DMS 273 (cell line): ENCODE measurements around the gene TTC22.
A peak's percentile ranks its signal among the peaks of the same experiment; 100 is the strongest.

Experiments
- DNase-seq: peaks from one replicate; lab custom pipeline; 2025; ENCODE audit not compliant: unreplicated experiment; lab: John Stamatoyannopoulos, UW

TTC22 gene

DNA sequence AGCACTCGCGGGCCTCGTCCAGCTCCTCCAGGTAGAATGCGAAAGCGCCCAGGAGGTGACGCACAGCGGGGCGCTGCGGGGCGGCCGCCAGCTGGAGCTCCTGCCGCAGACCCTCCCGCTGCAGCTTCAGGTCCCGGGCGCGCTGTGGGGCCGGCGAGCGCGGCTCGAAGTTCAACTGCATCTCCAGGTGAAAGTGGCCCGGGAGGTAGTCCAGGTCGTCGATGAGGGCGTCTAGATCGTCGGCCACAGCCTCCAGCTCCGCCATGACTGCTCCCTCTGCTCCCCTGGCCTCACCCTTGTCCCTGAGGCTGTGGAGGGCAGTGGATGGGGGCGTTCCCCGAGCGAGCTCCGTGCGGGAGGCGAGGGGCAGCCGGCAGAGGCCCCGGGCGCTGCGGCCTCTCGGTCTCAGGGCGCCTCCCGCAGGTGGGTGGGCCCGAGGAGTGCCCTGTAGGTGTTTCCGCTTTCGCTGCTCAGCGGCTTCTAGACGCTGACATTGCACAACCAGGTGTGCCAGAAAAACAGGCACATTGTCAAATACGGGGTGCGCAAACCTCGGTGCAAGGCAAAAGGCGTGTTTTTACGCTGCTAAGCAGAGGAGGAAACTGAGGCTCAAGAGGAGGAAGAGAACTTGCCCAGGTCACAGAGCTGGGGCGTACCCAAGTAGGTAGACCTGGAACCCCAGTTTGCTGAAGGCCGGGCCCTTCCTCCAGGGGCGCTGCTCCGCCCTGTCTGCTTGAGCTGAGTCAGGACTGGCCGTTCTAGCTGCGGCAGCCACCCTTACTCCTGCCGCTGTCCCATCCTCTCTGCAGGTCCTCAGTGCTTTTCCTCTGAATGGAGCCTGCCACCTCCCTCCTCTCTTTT lies at the start of gene TTC22:
TSS of gene TTC22 (minus strand) at position 425 of the 861 bp plus-strand sequence. CDS start at position 265, 160 bp downstream.
- DNase-seq, result peak; percentile 55

DNA sequence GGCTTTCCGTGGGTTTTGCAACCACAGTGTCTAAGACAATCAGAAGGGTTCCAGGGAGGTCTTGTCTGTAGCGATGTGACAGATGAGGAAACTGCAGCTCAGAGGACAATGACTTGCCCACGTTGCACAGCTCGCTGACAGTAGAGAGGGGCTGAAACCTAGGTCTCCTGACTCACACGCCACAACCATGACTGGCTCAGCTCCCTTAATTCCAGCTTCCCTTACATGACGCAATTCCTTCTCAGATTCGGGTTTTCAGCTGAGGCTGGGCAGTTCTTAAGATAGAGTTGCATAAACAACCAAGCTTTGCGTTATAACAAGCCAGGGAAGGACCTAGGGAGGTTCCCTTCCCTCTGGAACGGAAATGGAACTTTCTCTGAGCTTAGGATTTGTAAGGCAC lies 49.6 kb upstream of the TTC22 start:
- DNase-seq, result no peak

DNA sequence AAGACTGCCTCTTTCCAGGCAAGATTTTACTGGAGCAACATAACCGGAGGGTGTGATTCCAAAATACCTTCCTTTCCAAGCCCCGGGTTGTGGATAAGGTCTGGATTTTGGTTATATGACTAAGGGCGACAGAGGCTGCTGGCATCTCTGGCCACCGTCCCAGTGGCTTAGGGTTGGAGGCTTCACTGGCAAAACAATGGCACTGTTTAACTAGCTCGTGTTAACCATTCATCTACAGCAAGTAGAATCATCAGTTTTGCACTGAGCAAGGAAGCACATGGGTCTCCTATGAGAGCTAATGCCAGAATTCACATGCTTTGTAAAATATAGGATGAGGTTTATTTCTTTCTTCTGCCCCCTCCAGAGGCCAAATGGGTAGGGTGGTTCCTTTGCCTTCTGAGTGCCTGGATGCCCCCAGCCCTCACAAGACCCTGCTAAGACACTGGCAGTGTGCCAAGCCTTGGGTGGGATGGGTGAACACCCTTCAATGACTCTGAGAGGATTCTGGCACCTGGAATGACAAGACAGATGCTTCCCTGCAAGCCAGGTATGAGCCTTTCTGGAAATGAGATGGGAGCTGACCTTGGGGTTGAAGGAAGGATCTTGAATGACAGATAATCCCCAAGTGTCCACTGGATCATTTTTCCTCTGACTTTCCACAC lies 49.1 kb upstream of the TTC22 start:
- no peak for DNase-seq

DNA sequence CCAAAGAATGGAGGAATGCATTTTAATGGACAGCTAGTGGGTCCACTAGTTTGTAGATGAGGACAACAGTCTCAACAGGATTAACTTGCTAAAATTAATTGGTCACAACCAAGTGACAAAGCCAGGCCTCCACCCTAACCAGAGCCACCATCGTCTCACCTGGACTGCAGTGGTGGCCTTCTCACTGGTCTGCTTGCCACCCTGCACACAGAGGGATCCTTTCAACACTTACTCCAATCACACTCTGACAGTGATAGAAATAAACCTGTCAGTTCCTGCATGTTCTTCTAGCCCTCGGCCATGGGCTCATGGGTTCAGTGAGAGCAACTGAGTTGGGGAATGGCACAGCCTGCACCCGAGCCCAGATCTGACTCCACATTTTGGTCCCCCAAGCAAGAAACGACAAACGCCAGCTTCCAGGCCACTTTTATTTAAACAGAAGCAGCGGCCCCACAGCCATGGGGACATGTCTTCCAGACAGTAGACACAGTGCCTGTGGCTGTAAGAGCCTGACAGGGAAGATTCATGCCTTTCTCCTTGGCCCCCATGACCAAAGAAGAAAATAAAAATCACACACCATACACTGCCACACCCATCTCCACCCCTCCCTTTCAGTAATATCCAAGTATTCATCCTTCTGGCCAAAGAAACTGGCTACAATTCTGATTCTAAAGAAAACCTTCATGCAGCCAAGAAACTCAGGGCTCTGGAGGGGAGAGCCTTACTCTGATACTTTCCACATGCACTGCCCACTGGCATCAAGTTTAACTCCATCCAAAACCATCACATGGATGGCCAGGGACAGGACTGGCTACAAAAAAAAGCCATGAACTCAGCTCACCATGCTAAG lies 48.3 kb upstream of the TTC22 start:
- no peak for DNase-seq

DNA sequence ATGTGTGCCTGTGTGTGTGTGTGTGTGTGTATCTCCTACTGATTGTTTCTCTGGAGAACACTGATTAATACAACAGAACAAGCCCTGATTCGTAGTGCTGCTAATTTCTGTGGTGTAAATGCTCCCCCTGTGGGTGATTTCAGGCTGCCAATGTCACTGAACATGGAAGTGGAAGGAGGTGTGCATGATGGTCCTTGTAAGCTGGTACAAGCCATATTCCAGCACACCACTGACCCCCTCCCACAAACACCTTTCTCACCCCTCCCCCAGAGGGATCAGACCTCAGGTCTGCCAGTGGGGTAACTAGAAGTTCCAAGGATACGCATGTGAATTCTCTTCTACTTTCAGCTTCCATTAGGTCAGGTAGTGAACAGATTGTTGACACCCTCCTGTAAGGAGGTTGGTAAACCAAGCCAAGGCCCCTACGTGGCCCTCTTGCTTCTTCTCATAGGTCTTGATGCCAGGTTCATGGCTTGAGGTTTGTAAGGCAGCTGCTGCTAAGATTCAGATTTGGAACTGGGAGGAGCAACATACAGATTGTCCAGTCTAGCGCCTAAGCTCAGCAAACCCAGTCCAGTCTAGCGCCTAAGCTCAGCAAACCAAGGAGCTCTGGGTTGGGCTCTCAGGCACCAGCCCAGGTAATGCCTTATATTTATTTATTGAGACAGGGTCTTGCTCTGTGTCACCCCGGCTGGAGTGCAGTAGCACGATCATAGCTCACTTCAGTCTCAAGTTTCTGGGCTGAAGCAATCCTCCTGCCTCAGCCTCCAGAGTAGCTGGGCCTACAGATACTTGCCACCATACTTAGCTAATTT lies 47.2 kb upstream of the TTC22 start:
- peak; percentile 25 for DNase-seq

DNA sequence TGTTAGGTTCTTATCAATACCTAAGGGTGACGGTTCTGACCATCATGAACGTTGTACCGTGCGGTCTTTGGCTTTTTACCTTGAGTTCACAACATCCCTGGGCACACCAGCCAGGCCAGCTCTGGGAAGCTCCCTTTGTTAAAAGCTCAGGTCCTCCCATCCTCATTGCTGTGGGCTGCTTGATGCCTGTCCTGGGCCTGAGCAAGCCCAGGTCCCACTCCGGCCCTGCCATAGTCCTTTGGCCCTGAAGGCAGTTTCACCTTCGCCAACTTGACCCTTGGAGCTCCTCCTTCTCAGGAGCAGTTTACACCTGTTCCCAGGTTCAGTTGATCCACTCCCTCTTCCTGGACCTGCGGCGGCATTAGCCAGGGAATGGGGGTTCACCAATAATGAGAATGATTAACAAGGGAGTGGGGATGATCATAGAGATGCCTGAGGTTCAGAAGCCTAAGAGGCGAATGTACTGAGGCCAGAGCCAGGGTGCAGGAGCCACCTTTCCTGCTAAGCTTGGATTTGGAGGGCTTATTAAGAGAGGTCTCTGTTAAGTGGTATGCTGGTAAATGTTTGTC lies 45.7 kb upstream of the TTC22 start:
- DNase-seq, result no peak

DNA sequence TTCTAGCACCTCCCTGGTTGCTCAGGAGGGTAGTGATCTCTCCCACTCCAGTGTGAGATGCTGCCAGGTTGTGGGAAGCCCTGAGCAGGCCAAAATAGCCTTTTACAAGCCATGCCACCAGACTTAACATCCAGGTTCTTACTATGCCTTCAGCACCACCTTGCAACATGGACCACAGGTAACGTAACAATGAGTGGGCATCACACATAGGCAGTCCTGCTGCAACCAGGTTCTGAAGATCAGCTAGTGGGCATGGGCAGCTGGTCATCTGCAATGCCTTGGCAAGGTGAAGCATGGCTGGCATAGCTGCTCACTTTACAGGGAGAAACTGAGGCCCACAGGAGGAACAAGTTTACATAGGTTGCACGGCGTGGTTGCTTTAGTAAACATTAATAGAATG lies 45.2 kb upstream of the TTC22 start:
- no peak for DNase-seq

DNA sequence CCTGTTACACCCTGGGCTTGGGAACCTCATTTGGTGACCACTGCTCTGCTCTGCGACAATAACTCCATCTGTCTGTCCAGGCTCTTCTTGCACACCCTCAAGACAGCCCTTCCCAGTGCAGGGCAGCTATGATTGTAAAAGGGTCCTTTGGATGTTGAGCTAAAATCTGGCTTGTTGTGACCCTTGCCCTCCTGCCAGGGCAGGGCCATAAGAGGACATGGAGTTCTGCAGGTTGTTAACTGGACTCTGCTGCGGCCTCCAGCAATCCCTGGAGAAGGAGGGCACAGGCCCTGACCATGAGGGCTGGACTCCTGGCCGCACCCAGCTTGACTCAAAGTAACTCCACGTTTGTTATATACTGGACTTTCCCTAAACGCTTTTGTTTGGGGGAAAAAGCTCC lies 44.6 kb upstream of the TTC22 start:
- no peak for DNase-seq

DNA sequence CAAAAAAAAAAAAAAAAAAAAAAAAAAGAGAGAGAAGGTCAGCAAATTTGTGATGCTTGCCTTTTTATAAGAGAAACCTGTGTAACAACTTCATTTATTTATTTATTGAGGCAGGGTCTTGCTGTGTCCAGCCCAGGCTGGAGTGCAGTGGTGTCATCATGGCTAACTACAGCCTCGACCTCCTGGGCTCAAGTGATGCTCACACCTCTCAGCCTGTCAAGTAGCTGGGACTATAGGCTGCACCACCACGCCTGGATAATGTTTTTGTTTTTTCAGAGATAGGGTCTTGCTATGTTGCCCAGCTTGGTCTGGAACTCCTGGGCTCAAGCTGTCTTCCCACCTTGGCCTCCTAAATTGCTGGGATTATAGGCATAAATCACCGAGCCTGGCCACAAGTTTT lies 43.4 kb upstream of the TTC22 start:
- no peak for DNase-seq

DNA sequence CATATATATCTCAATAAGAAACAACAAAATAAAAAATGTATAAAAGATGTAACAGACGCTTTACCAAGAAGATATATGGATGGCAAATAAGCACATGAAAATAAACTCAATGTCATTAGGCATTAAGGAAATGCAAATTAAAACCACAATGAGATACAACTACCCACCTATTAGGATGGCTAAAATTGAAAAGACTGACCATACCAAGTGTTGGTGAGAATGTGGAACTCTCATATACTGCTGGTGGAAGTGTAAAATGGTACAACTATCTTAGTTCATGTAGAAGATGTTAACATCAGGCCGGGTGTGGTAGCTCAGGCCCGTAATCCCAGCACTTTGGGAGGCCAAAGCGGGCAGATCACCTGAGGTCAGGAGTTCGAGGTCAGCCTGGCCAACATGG lies 42.3 kb upstream of the TTC22 start:
- no peak for DNase-seq

DNA sequence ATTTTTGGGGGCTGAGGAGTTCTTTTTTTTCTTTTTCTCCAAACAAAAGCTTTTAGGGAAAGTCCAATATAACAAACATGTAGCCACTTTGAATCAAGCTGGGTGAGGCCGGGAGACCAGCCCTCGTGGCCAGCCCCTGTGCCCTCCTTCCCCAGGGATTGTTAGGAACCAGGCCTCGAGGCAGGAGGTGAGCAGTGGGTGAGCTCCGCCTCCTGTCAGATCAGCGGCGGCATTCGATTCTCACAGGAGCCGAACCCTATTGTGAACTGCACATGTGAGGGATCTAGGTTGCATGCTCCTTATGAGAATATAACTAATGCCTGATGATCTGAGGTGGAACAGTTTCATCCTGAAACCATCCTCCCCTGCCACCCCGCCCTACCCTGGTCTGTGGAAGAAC lies 41.8 kb upstream of the TTC22 start:
- DNase-seq, result no peak

DNA sequence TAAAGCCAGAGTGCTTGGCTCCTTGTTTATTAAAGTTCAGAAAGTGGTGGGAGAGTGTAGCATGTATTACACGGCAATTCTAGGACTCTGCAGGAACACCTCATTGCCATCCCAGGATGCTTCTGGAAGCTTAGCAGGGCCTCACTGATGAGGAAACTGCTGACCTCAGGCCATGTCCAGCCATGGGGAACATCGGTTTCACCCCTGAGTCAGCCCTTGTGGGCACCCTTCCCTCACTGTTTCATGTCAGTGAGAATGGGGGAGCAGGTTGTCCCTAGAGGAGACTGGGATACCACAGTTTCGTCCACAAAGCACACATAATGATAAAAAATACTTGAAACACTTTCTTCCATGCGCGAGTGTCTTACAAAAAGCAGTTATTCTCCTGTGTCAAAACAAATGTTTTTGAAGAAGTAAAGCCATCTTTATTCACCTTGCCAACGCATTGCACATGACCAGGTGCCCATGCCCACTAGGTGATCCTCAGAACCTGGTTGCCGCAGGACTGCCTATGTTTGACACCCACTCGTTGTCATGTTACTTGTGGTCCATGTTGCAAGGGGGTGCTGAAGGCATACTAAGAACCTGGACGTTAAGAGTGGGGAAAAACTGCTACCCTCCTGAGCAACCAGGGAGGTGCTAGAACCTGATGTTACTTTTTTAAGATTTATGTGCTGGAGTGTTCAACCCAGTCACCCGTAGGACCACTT lies 41.2 kb upstream of the TTC22 start:
- no peak for DNase-seq

DNA sequence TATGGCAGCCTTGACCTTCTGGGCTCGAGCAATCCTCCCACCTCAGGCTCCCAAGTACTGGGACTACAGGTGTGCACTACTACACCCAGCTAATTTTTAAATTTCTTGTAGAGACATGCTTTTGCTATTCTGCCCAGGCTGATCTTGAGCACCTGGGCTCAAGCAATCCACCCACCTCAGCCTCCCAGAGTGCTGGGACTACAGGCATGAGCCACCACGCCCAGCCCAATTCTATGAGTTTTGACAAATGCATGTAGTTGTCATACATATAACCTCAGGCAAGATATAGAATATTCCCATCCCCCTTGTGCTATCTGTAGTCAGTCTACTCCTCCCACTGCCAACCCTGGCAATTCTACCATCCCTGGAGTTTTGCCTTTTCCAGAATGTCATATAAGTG lies 38.7 kb upstream of the TTC22 start:
- DNase-seq, result no peak

DNA sequence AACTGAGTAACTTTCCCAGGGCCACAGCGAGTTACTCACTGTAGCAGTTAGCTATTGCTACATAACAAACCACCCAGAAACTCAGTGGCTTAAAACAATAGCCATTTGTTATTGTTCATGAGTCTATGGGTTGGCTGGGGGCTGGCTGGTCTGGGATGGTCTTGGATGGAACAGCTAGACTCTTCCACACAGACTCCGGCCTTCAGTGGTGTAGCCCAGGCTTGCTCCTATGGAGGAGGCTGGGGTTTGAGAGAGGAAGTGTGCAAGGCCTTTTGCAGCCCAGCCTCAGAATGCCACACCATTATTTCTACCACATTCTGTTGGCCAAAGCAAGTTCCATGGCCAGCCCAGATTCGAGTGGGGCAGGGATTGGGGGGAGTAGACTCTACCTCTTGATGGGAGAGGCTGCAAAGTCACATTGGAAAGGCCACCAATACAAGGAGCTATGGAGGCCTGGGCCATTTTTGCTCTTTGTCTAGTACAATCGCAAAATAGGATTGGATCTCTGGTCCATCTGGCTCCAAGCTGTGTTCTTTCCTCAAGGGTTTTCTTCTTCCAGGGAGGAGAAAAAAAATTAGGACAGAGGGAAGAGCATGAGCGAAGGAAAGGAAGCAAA lies 37.5 kb upstream of the TTC22 start:
- no peak for DNase-seq

DNA sequence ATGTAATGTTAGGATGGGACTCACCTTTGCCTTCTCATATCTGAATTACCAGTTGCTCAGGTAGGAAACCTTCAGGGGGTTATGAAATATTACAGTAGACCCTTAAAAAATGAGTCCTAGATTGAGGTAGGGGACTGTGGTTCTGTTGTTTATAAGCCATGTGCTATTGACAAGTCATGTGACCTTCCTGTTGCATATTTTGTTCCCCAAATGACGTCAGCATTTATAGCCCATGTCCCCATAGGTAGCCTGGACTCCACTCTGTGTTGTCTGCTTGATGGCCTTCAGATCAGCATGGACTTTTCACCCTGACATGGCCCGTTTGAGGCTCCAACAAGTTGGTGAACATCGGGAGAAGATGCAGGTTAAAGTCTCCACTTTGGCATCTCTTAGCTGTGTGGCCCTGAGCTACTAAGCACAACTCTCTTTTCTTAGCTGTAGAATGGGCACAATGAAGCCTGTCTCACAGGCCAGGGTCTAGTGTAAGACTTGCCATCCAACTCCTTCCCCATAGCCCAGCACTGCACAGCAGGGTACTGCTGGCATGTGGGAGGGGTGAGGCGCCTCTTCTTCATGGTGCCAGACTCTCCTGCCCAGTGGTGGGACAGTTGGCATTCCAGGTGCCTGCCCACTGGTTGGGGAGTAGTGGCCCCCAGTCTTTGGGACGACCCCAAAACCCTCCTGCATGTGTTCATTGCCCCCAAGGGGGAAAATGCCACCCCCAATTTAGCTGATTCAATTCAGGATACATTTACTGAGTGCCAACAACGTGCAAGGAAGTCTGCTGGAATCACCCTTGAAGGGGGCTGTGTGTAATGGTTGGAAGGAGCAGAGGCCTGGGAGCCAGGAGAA lies 36.1 kb upstream of the TTC22 start:
- no peak for DNase-seq

DNA sequence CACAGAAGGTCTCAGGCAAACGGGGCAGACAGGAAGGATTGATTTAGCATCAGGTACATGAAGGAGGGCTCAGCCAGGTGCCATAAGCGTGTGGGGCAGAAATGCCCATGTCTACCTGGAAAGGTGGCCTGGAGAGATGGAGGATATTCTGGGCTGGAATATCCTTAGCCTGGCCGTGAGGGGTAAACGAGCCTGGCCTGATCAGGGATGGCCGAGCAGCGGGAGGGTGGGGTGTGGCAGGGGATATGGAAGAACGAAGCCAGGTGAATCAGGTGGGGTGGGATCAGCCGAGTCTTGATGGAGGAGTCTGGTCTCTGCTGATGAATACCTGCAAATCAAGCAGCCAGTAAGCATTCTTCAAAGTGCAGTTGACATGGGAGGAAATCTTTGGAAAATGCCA lies 35.5 kb upstream of the TTC22 start:
- no peak for DNase-seq

DNA sequence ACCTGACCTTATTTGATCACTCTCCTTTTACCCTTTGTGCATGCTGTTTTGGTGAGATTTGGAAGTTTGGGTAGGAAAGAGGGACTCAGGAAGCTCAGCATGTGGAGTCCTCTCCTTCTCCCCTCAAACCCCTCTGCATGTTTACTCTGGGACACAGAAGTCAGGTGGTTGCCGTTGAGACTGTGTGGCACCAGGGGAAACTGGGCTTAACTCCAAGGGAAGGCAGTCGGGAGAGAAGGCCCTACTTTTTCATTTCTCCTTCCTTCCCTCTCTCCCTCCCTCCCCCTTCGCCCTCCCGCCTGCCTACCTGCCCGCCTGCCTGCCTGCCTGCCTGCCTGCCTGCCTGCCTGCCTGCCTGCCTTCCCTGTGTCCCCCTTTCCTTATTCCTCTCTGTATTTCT lies 34.8 kb upstream of the TTC22 start:
- no peak for DNase-seq

DNA sequence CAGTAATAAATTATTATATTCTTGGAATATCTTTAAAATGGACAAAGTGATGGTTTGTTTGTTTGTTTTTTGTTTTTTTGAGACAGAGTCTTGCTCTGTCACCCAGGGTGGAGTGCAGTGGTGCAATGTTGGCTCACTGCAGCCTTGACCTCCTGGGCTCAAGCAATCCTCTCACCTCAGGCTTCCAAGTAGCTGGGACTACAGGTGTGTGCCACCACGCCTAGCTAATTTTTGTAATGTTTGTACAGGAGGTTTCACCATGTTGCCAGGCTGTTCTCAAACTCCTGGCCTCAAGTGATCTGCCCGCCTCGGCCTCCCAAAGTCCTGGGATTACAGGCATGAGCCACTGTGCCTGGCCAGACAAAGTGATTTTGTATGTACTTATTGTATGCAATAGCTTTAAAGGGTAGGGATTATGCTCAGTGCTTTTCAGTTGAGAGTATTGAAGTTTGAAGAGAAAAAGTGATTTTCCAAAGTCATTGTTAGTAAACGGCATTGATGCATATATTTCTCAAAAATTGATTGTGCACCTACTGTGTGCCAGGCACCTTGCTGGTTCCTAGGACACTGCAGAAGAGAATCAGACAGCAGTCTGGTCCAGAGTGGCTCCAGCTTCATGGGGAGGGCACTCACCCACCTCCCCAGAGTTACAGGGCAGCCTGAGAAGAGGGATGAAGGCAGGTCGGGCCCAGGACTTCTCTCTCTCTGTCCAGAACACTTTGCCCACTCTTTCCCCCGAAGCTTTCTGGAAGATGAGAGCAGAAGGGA lies 34.2 kb upstream of the TTC22 start:
- DNase-seq, result no peak
